ENCODE measurements around the gene LAG3. TPM values are rescaled to one million over a fixed set of nuclear protein-coding genes. Genes with fewer than 3 reads are reported as not detected.

The LAG3 gene
- polyA plus RNA-seq, 2 of the 4 experiments (the other 2 are of a cell fraction): 0.66 to 1.7 TPM

Other genes starting within 250 kb of the LAG3 start
- gene GAPDH, start 238.0 kb upstream of the LAG3 start, polyA plus RNA-seq (2011; rRNA removed): 10,036 and 10,800 TPM in 2 replicates
- gene GAPDH, start 238.0 kb upstream of the LAG3 start, polyA plus RNA-seq (2017; fragmentation: RNase III; extraction: RNeasy Plus Mini Kit Qiagen cat#74134 plus additional on column Dnase treatment): 6,292 to 6,607 TPM (median 6,463 TPM) in 3 replicates
- gene IFFO1, start 216.5 kb upstream of the LAG3 start, polyA plus RNA-seq (2011; rRNA removed): 0.74 and 1.0 TPM in 2 replicates
- gene IFFO1, start 216.5 kb upstream of the LAG3 start, polyA plus RNA-seq (2017; fragmentation: RNase III; extraction: RNeasy Plus Mini Kit Qiagen cat#74134 plus additional on column Dnase treatment): 0.94 to 1.5 TPM (median 1.1 TPM) in 3 replicates
- gene NOP2, start 204.2 kb upstream of the LAG3 start, polyA plus RNA-seq (2011; rRNA removed): 162 and 176 TPM in 2 replicates
- 100 to 108 TPM (median 104 TPM) in 3 replicates for gene NOP2, start 204.2 kb upstream of the LAG3 start, polyA plus RNA-seq (2017; fragmentation: RNase III; extraction: RNeasy Plus Mini Kit Qiagen cat#74134 plus additional on column Dnase treatment)
- 53.7 and 99.3 TPM in 2 replicates for gene CHD4, start 165.1 kb upstream of the LAG3 start, polyA plus RNA-seq (2011; rRNA removed)
- 83.4 to 87.8 TPM (median 84.8 TPM) in 3 replicates for gene CHD4, start 165.1 kb upstream of the LAG3 start, polyA plus RNA-seq (2017; fragmentation: RNase III; extraction: RNeasy Plus Mini Kit Qiagen cat#74134 plus additional on column Dnase treatment)
- 0.74 and 0.97 TPM in 2 replicates for gene LPAR5, start 136.6 kb upstream of the LAG3 start, polyA plus RNA-seq (2011; rRNA removed)
- 0.29 to 0.66 TPM (median 0.58 TPM) in 3 replicates for gene LPAR5, start 136.6 kb upstream of the LAG3 start, polyA plus RNA-seq (2017; fragmentation: RNase III; extraction: RNeasy Plus Mini Kit Qiagen cat#74134 plus additional on column Dnase treatment)
- gene ACRBP, start 125.1 kb upstream of the LAG3 start, polyA plus RNA-seq (2011; rRNA removed): 0.70 and 1.4 TPM in 2 replicates
- gene ACRBP, start 125.1 kb upstream of the LAG3 start, polyA plus RNA-seq (2017; fragmentation: RNase III; extraction: RNeasy Plus Mini Kit Qiagen cat#74134 plus additional on column Dnase treatment): 0.28 to 0.36 TPM (median 0.34 TPM) in 3 replicates
- 36.5 and 41.3 TPM in 2 replicates for gene ING4, start 109.4 kb upstream of the LAG3 start, polyA plus RNA-seq (2011; rRNA removed)
- gene ING4, start 109.4 kb upstream of the LAG3 start, polyA plus RNA-seq (2017; fragmentation: RNase III; extraction: RNeasy Plus Mini Kit Qiagen cat#74134 plus additional on column Dnase treatment): 15.3 to 19.5 TPM (median 18.8 TPM) in 3 replicates
- gene ZNF384, start 83.1 kb upstream of the LAG3 start, polyA plus RNA-seq (2011; rRNA removed): 59.6 and 81.9 TPM in 2 replicates
- 64.7 to 86.4 TPM (median 79.8 TPM) in 3 replicates for gene ZNF384, start 83.1 kb upstream of the LAG3 start, polyA plus RNA-seq (2017; fragmentation: RNase III; extraction: RNeasy Plus Mini Kit Qiagen cat#74134 plus additional on column Dnase treatment)
- gene PIANP, start 71.7 kb upstream of the LAG3 start, polyA plus RNA-seq (2011; rRNA removed): 0.10 and 0.22 TPM in 2 replicates
- gene PIANP, start 71.7 kb upstream of the LAG3 start, polyA plus RNA-seq (2017; fragmentation: RNase III; extraction: RNeasy Plus Mini Kit Qiagen cat#74134 plus additional on column Dnase treatment): 0.30 to 0.56 TPM (median 0.45 TPM) in 3 replicates
- 78.8 and 95.0 TPM in 2 replicates for gene COPS7A, start 48.5 kb upstream of the LAG3 start, polyA plus RNA-seq (2011; rRNA removed)
- gene COPS7A, start 48.5 kb upstream of the LAG3 start, polyA plus RNA-seq (2017; fragmentation: RNase III; extraction: RNeasy Plus Mini Kit Qiagen cat#74134 plus additional on column Dnase treatment): 46.9 to 51.2 TPM (median 50.0 TPM) in 3 replicates
- gene MLF2, start 19.4 kb upstream of the LAG3 start, polyA plus RNA-seq (2011; rRNA removed): 302 and 310 TPM in 2 replicates
- gene MLF2, start 19.4 kb upstream of the LAG3 start, polyA plus RNA-seq (2017; fragmentation: RNase III; extraction: RNeasy Plus Mini Kit Qiagen cat#74134 plus additional on column Dnase treatment): 269 to 305 TPM (median 295 TPM) in 3 replicates
- 205 and 391 TPM in 2 replicates for gene PTMS, start 6.2 kb upstream of the LAG3 start, polyA plus RNA-seq (2011; rRNA removed)
- 868 to 1,195 TPM (median 1,161 TPM) in 3 replicates for gene PTMS, start 6.2 kb upstream of the LAG3 start, polyA plus RNA-seq (2017; fragmentation: RNase III; extraction: RNeasy Plus Mini Kit Qiagen cat#74134 plus additional on column Dnase treatment)
- not detected in 2 replicates for gene CD4, start 17.0 kb downstream of the LAG3 start, polyA plus RNA-seq (2011; rRNA removed)
- gene CD4, start 17.0 kb downstream of the LAG3 start, polyA plus RNA-seq (2017; fragmentation: RNase III; extraction: RNeasy Plus Mini Kit Qiagen cat#74134 plus additional on column Dnase treatment): 0.03 TPM in 1 of 3 replicates, not detected in the others
- 1.8 TPM in 2 replicates for gene GPR162, start 49.3 kb downstream of the LAG3 start, polyA plus RNA-seq (2011; rRNA removed)
- 1.7 to 2.4 TPM (median 1.7 TPM) in 3 replicates for gene GPR162, start 49.3 kb downstream of the LAG3 start, polyA plus RNA-seq (2017; fragmentation: RNase III; extraction: RNeasy Plus Mini Kit Qiagen cat#74134 plus additional on column Dnase treatment)
- gene P3H3, start 55.9 kb downstream of the LAG3 start, polyA plus RNA-seq (2011; rRNA removed): 8.1 and 8.6 TPM in 2 replicates
- gene P3H3, start 55.9 kb downstream of the LAG3 start, polyA plus RNA-seq (2017; fragmentation: RNase III; extraction: RNeasy Plus Mini Kit Qiagen cat#74134 plus additional on column Dnase treatment): 17.7 to 23.2 TPM (median 21.9 TPM) in 3 replicates
- 0.94 and 1.1 TPM in 2 replicates for gene GNB3, start 68.4 kb downstream of the LAG3 start, polyA plus RNA-seq (2011; rRNA removed)
- 2.3 to 3.7 TPM (median 2.7 TPM) in 3 replicates for gene GNB3, start 68.4 kb downstream of the LAG3 start, polyA plus RNA-seq (2017; fragmentation: RNase III; extraction: RNeasy Plus Mini Kit Qiagen cat#74134 plus additional on column Dnase treatment)
- gene CDCA3, start 78.8 kb downstream of the LAG3 start, polyA plus RNA-seq (2011; rRNA removed): 51.5 and 57.5 TPM in 2 replicates
- 79.6 to 92.0 TPM (median 80.2 TPM) in 3 replicates for gene CDCA3, start 78.8 kb downstream of the LAG3 start, polyA plus RNA-seq (2017; fragmentation: RNase III; extraction: RNeasy Plus Mini Kit Qiagen cat#74134 plus additional on column Dnase treatment)
- gene USP5, start 79.6 kb downstream of the LAG3 start, polyA plus RNA-seq (2011; rRNA removed): 58.6 and 64.5 TPM in 2 replicates
- 75.3 to 78.2 TPM (median 76.9 TPM) in 3 replicates for gene USP5, start 79.6 kb downstream of the LAG3 start, polyA plus RNA-seq (2017; fragmentation: RNase III; extraction: RNeasy Plus Mini Kit Qiagen cat#74134 plus additional on column Dnase treatment)
- 1,913 and 2,511 TPM in 2 replicates for gene TPI1, start 95.0 kb downstream of the LAG3 start, polyA plus RNA-seq (2011; rRNA removed)
- 1,221 to 1,293 TPM (median 1,253 TPM) in 3 replicates for gene TPI1, start 95.0 kb downstream of the LAG3 start, polyA plus RNA-seq (2017; fragmentation: RNase III; extraction: RNeasy Plus Mini Kit Qiagen cat#74134 plus additional on column Dnase treatment)
- gene SPSB2, start 100.8 kb downstream of the LAG3 start, polyA plus RNA-seq (2011; rRNA removed): 15.3 and 16.8 TPM in 2 replicates
- 20.8 to 22.1 TPM (median 21.8 TPM) in 3 replicates for gene SPSB2, start 100.8 kb downstream of the LAG3 start, polyA plus RNA-seq (2017; fragmentation: RNase III; extraction: RNeasy Plus Mini Kit Qiagen cat#74134 plus additional on column Dnase treatment)
- gene LRRC23, start 132.3 kb downstream of the LAG3 start, polyA plus RNA-seq (2011; rRNA removed): 33.3 and 40.4 TPM in 2 replicates
- 17.2 to 19.1 TPM (median 19.1 TPM) in 3 replicates for gene LRRC23, start 132.3 kb downstream of the LAG3 start, polyA plus RNA-seq (2017; fragmentation: RNase III; extraction: RNeasy Plus Mini Kit Qiagen cat#74134 plus additional on column Dnase treatment)
- 26.2 and 45.1 TPM in 2 replicates for gene ENO2, start 142.1 kb downstream of the LAG3 start, polyA plus RNA-seq (2011; rRNA removed)
- gene ENO2, start 142.1 kb downstream of the LAG3 start, polyA plus RNA-seq (2017; fragmentation: RNase III; extraction: RNeasy Plus Mini Kit Qiagen cat#74134 plus additional on column Dnase treatment): 31.0 to 38.6 TPM (median 31.6 TPM) in 3 replicates
- gene ATN1, start 155.4 kb downstream of the LAG3 start, polyA plus RNA-seq (2011; rRNA removed): 11.3 and 23.1 TPM in 2 replicates
- 40.3 to 51.6 TPM (median 51.2 TPM) in 3 replicates for gene ATN1, start 155.4 kb downstream of the LAG3 start, polyA plus RNA-seq (2017; fragmentation: RNase III; extraction: RNeasy Plus Mini Kit Qiagen cat#74134 plus additional on column Dnase treatment)
- not detected in 2 replicates for gene RNU7-1, start 171.3 kb downstream of the LAG3 start, polyA plus RNA-seq (2011; rRNA removed)
- gene RNU7-1, start 171.3 kb downstream of the LAG3 start, polyA plus RNA-seq (2017; fragmentation: RNase III; extraction: RNeasy Plus Mini Kit Qiagen cat#74134 plus additional on column Dnase treatment): not detected in 3 replicates
- gene C12orf57, start 171.5 kb downstream of the LAG3 start, polyA plus RNA-seq (2011; rRNA removed): 466 and 493 TPM in 2 replicates
- 224 to 273 TPM (median 261 TPM) in 3 replicates for gene C12orf57, start 171.5 kb downstream of the LAG3 start, polyA plus RNA-seq (2017; fragmentation: RNase III; extraction: RNeasy Plus Mini Kit Qiagen cat#74134 plus additional on column Dnase treatment)
- gene PTPN6, start 178.8 kb downstream of the LAG3 start, polyA plus RNA-seq (2011; rRNA removed): 18.9 and 29.0 TPM in 2 replicates
- 14.2 to 17.1 TPM (median 15.1 TPM) in 3 replicates for gene PTPN6, start 178.8 kb downstream of the LAG3 start, polyA plus RNA-seq (2017; fragmentation: RNase III; extraction: RNeasy Plus Mini Kit Qiagen cat#74134 plus additional on column Dnase treatment)
- gene PHB2, start 198.1 kb downstream of the LAG3 start, polyA plus RNA-seq (2011; rRNA removed): 296 and 297 TPM in 2 replicates
- 292 to 313 TPM (median 293 TPM) in 3 replicates for gene PHB2, start 198.1 kb downstream of the LAG3 start, polyA plus RNA-seq (2017; fragmentation: RNase III; extraction: RNeasy Plus Mini Kit Qiagen cat#74134 plus additional on column Dnase treatment)
- gene EMG1, start 198.4 kb downstream of the LAG3 start, polyA plus RNA-seq (2011; rRNA removed): 92.0 and 96.7 TPM in 2 replicates
- 65.7 to 78.2 TPM (median 67.9 TPM) in 3 replicates for gene EMG1, start 198.4 kb downstream of the LAG3 start, polyA plus RNA-seq (2017; fragmentation: RNase III; extraction: RNeasy Plus Mini Kit Qiagen cat#74134 plus additional on column Dnase treatment)
- gene LPCAT3, start 246.0 kb downstream of the LAG3 start, polyA plus RNA-seq (2011; rRNA removed): 52.0 and 53.4 TPM in 2 replicates
- 27.4 to 43.0 TPM (median 42.8 TPM) in 3 replicates for gene LPCAT3, start 246.0 kb downstream of the LAG3 start, polyA plus RNA-seq (2017; fragmentation: RNase III; extraction: RNeasy Plus Mini Kit Qiagen cat#74134 plus additional on column Dnase treatment)